ENCODE results near the gene POU2F1. TPM values are rescaled to one million over a fixed set of nuclear protein-coding genes. Genes with fewer than 3 reads are reported as not detected.

Gene POU2F1
- total RNA-seq, 1 experiment from 2014 or later: 28.5 TPM

GRCh38 chr1:167270349-167271092, 49.8 kb downstream of the POU2F1 start:
- Histone ChIP-seq H4K20me1 (ENCODE audit: insufficient read depth) (no peaks in the 10 kb centered on the region), H3K4me1 (replicated peaks; ENCODE audit: insufficient read depth) (no peaks in the 10 kb centered on the region), H3K27me3 (ENCODE audit: insufficient read depth, low read depth) (no peaks in the 10 kb centered on the region), H3K9me2 (ENCODE audit: insufficient read depth) (no peaks in the 10 kb centered on the region), H3K9me3 (ENCODE audit: insufficient read depth, low read depth) (no peaks in the 10 kb centered on the region), H3F3A (ENCODE audit: insufficient read depth, low read depth) (peaks cover 3% of the 10 kb centered on the region), H3K4me3 (no peak overlapping the region), H2AFZ (no peak overlapping the region), H3K4me2 (no peak overlapping the region), H3K79me2 (ENCODE audit: low read depth) (peaks cover 76% of the 10 kb centered on the region), H3K36me3 (ENCODE audit: low read depth) (no peaks in the 10 kb centered on the region), H3K27ac (no peak overlapping the region)
- no peak for DNase-seq
- TF ChIP-seq, protein P1, sequence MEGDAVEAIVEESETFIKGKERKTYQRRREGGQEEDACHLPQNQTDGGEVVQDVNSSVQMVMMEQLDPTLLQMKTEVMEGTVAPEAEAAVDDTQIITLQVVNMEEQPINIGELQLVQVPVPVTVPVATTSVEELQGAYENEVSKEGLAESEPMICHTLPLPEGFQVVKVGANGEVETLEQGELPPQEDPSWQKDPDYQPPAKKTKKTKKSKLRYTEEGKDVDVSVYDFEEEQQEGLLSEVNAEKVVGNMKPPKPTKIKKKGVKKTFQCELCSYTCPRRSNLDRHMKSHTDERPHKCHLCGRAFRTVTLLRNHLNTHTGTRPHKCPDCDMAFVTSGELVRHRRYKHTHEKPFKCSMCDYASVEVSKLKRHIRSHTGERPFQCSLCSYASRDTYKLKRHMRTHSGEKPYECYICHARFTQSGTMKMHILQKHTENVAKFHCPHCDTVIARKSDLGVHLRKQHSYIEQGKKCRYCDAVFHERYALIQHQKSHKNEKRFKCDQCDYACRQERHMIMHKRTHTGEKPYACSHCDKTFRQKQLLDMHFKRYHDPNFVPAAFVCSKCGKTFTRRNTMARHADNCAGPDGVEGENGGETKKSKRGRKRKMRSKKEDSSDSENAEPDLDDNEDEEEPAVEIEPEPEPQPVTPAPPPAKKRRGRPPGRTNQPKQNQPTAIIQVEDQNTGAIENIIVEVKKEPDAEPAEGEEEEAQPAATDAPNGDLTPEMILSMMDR (conservative IDR thresholded peaks at IDR 0.05): no peak
- no peak for TF ChIP-seq EZH2 (IDR thresholded peaks at IDR 0.05; ENCODE audit: low read depth)
- intact Hi-C loops (cut with micrococcal nuclease; ENCODE audit: unreplicated experiment): no loop called here
- CTCF ChIA-PET: interaction anchor here (0.7 kb wide), 2 partner anchors 40 to 50 kb away, joined by 8 to 11 read pairs; no protein-coding TSS in a partner anchor
- BruUV-seq (replicated peaks): no TSS peak
- POLR2A ChIA-PET (ENCODE audit: unreplicated experiment): no interaction called here

GRCh38 chr1:167272369-167272957, 51.8 kb downstream of the POU2F1 start:
- Histone ChIP-seq H3K9me2 (ENCODE audit: insufficient read depth) (no peaks in the 10 kb centered on the region), H3K36me3 (ENCODE audit: low read depth) (no peaks in the 10 kb centered on the region), H3K27me3 (ENCODE audit: insufficient read depth, low read depth) (no peaks in the 10 kb centered on the region), H3K79me2 (ENCODE audit: low read depth) (peaks cover 77% of the 10 kb centered on the region), H3F3A (ENCODE audit: insufficient read depth, low read depth) (peaks cover 3% of the 10 kb centered on the region; the same call in 1 of the 2 replicates), H3K4me1 (replicated peaks; ENCODE audit: insufficient read depth) (no peaks in the 10 kb centered on the region), H3K27ac (no peak overlapping the region), H3K4me2 (no peak overlapping the region), H3K4me3 (no peak overlapping the region), H2AFZ (no peak overlapping the region), H3K9me3 (ENCODE audit: insufficient read depth, low read depth) (no peaks in the 10 kb centered on the region), H4K20me1 (ENCODE audit: insufficient read depth) (no peaks in the 10 kb centered on the region)
- TF ChIP-seq EZH2 (IDR thresholded peaks at IDR 0.05; ENCODE audit: low read depth): no peak
- TF ChIP-seq, protein P1 (conservative IDR thresholded peaks at IDR 0.05): no peak
- intact Hi-C loops (cut with micrococcal nuclease; ENCODE audit: unreplicated experiment): no loop called here
- DNase-seq: no peak
- ChIA-PET POLR2A (ENCODE audit: unreplicated experiment) (no interaction called here), CTCF (no interaction called here)
- BruUV-seq (replicated peaks): no TSS peak

DNA sequence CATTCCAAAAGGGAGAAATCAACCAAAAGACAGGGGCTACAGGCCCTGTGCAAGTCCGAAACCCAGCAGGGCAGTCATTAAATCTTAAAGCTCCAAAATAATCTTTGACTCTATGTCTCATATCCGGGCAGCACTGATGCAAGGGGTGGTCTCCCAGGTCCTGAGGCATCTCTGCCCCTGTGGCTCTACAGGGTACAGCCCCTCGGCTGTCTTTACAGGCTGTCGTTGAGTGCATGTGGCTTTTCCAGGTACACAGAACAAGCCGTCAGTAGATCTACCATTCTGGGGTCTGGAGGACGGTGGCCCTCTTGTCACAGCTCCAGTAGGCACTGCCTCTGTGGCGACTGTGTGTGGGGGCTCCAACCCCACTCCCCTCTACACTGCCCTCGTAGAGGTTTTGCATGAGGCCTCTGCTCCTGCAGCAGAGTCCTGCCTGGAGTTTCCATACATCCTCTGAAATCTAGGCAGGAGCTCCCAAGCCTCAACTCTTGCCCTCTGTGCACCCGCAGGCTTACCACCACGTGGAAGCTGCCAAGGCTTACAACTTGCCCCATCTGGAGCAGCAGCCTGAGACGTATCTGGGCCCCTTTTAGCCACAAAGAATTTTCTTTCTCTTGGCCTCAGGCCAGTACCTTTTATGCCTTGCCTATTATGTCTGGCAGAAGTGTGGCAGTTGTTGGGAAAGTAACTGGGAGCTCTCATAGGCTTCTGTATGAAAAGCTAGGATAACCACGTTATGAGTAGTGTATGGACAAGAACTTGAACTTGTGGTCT, 52.5 kb downstream of the POU2F1 start:
- no peaks in the 10 kb centered on the region for H3K27me3 ChIP-seq (ENCODE audit: insufficient read depth, low read depth)
- no peak overlapping the region for H3K4me3 ChIP-seq
- no peaks in the 10 kb centered on the region for H3K36me3 ChIP-seq (ENCODE audit: low read depth)
- no peaks in the 10 kb centered on the region for H4K20me1 ChIP-seq (ENCODE audit: insufficient read depth)
- H3K9me2 ChIP-seq (ENCODE audit: insufficient read depth): no peaks in the 10 kb centered on the region
- intact Hi-C loops (cut with micrococcal nuclease; ENCODE audit: unreplicated experiment): no loop called here
- ChIA-PET CTCF (no interaction called here), POLR2A (ENCODE audit: unreplicated experiment) (no interaction called here)
- H3K4me1 ChIP-seq (replicated peaks; ENCODE audit: insufficient read depth): no peaks in the 10 kb centered on the region
- peaks cover 84% of the 10 kb centered on the region for H3K79me2 ChIP-seq (ENCODE audit: low read depth)
- no peak overlapping the region for H3K27ac ChIP-seq
- TF ChIP-seq, protein P1 (conservative IDR thresholded peaks at IDR 0.05): no peak
- no peak for TF ChIP-seq EZH2 (IDR thresholded peaks at IDR 0.05; ENCODE audit: low read depth)
- no peak overlapping the region for H2AFZ ChIP-seq
- BruUV-seq (replicated peaks): no TSS peak
- no peaks in the 10 kb centered on the region for H3K9me3 ChIP-seq (ENCODE audit: insufficient read depth, low read depth)
- H3K4me2 ChIP-seq: no peak overlapping the region
- 0 out of 2 replicates have a peak, but pooled peaks cover 3% of the 10 kb centered on the region for H3F3A ChIP-seq (ENCODE audit: insufficient read depth, low read depth)
- no peak for DNase-seq
